Non-pigmented ciliary epithelial cell (primary cell): ENCODE data around the gene DOCK2.
"Not testable (repeated sequence)": the region's sequence is repeated elsewhere in the genome, so short reads cannot be mapped to it uniquely, and the experiment has no call there.

Experiments used
- DNase-seq: peaks from one replicate; pipeline ENCODE4 v3.0.0-alpha.2; 2010; ENCODE audit warnings: low read depth

Gene DOCK2

GRCh38 chr5:170056561-170057267 is 419.6 kb downstream of the DOCK2 start:
- DNase-seq: no peak

GRCh38 chr5:170057311-170057710 is 420.2 kb downstream of the DOCK2 start:
- no peak for DNase-seq

- DNase-seq: no peak
Observed at GRCh38 chr5:170059221-170059620, 422.1 kb downstream of the DOCK2 start.

- DNase-seq: no peak
Observed at GRCh38 chr5:170067152-170067551, 430.1 kb downstream of the DOCK2 start.

GRCh38 chr5:170067574-170068170 is 430.6 kb downstream of the DOCK2 start:
- DNase-seq: no peak

GRCh38 chr5:170069512-170069911 is 432.4 kb downstream of the DOCK2 start:
- DNase-seq: no peak

- DNase-seq: no peak
Observed at GRCh38 chr5:170070556-170071412, 433.7 kb downstream of the DOCK2 start.

- no peak for DNase-seq
Observed at GRCh38 chr5:170071748-170072147, 434.7 kb downstream of the DOCK2 start.

- DNase-seq: no peak
Observed at GRCh38 chr5:170075696-170076095, 438.6 kb downstream of the DOCK2 start.

- no peak for DNase-seq
Observed at GRCh38 chr5:170076211-170076610, 439.1 kb downstream of the DOCK2 start.

- no peak for DNase-seq
Observed at GRCh38 chr5:170076739-170077138, 439.7 kb downstream of the DOCK2 start.

GRCh38 chr5:170077526-170077925 is 440.5 kb downstream of the DOCK2 start:
- no peak for DNase-seq

- DNase-seq: no peak
Observed at GRCh38 chr5:170078458-170078857, 441.4 kb downstream of the DOCK2 start.

- DNase-seq: no peak
Observed at GRCh38 chr5:170078931-170079330, 441.9 kb downstream of the DOCK2 start.

- no peak for DNase-seq
Observed at GRCh38 chr5:170080217-170080616, 443.1 kb downstream of the DOCK2 start.

GRCh38 chr5:170080786-170081445 is 443.8 kb downstream of the DOCK2 start:
- DNase-seq: no peak

GRCh38 chr5:170081616-170082015 is 444.5 kb downstream of the DOCK2 start:
- DNase-seq: no peak

- DNase-seq: no peak
Observed at GRCh38 chr5:170082701-170083100, 445.6 kb downstream of the DOCK2 start.

- DNase-seq: no peak
Observed at GRCh38 chr5:170087168-170087817, 450.2 kb downstream of the DOCK2 start.

GRCh38 chr5:170092455-170093101 is 455.5 kb downstream of the DOCK2 start:
- DNase-seq: no peak

- DNase-seq: not testable (repeated sequence)
Observed at GRCh38 chr5:170094329-170094728, 457.3 kb downstream of the DOCK2 start.
